IPS-18a (cell line): ENCODE data around the gene AKR7A3.

Experiments
- H3K27ac ChIP-seq: one replicate; pipeline ENCODE4 v1.5.1; 2013; ENCODE audit warnings: low read length
- H3K27me3 ChIP-seq: one replicate; pipeline ENCODE4 v1.6.1; 2013; ENCODE audit warnings: mild to moderate bottlenecking, low read length; ENCODE audit not compliant: control insufficient read depth, insufficient read depth
- H3K36me3 ChIP-seq: one replicate; pipeline ENCODE4 v1.6.1; 2013; ENCODE audit warnings: low read depth, low read length; ENCODE audit not compliant: control insufficient read depth
- H3K4me1 ChIP-seq: one replicate; pipeline ENCODE4 v1.6.1; 2013; ENCODE audit warnings: low read depth, low read length; ENCODE audit not compliant: control insufficient read depth
- H3K4me3 ChIP-seq: one replicate; pipeline ENCODE4 v1.5.1; 2013; ENCODE audit warnings: low read length
- H3K9ac ChIP-seq: one replicate; pipeline ENCODE4 v1.6.1; 2013; ENCODE audit warnings: mild to moderate bottlenecking, low read length, moderate library complexity
- H3K9me3 ChIP-seq: one replicate; pipeline ENCODE4 v1.6.1; 2013; ENCODE audit warnings: low read depth, low read length; ENCODE audit not compliant: control insufficient read depth

AKR7A3 gene

DNA sequence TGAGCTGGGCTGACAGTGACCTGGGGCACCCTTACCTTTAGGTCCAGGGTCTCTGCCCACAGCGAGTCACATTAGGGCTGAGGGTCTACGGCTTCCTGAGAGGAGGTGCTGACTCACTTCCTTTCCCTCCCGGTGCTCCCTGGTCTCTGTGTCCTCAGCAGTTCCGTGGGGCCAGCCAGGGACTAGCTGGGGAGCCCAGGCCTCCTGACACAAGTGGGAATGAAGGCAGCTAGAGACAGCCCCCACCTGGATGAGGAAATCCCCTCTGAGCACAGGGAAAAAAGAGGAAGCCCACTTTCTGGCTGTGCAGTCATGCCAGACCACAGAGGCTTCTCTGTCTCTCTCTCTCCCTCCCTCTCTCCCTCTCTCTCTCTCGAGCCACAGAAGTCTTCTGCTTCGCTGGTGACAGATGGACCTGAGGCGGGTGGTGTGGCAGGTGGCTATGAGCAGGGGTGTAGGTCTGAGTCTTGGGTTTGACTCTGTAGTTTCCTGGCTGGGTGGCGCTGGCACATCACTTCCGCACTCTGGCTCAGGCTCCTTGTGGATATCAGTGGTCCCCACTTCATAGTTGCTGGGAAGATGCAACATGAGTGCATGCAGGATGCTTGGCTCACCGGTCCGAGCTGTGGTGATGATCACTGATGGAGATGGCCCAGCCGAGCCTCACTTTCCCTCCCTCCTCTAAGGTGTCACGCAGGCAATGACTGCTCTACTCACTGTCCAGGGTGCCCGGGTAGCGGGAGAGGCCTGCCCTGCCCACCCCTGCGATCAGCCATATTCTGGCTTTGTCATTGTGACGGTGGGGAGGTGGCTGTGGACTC, 27.0 kb upstream of the AKR7A3 start:
- Histone ChIP-seq H3K27me3 (peaks cover 10% of the 10 kb centered on the region), H3K27ac (no peak overlapping the region), H3K9me3 (no peaks in the 10 kb centered on the region), H3K4me1 (peaks cover 3% of the 10 kb centered on the region), H3K4me3 (no peak overlapping the region), H3K36me3 (peaks cover 13% of the 10 kb centered on the region), H3K9ac (no peak overlapping the region)

DNA sequence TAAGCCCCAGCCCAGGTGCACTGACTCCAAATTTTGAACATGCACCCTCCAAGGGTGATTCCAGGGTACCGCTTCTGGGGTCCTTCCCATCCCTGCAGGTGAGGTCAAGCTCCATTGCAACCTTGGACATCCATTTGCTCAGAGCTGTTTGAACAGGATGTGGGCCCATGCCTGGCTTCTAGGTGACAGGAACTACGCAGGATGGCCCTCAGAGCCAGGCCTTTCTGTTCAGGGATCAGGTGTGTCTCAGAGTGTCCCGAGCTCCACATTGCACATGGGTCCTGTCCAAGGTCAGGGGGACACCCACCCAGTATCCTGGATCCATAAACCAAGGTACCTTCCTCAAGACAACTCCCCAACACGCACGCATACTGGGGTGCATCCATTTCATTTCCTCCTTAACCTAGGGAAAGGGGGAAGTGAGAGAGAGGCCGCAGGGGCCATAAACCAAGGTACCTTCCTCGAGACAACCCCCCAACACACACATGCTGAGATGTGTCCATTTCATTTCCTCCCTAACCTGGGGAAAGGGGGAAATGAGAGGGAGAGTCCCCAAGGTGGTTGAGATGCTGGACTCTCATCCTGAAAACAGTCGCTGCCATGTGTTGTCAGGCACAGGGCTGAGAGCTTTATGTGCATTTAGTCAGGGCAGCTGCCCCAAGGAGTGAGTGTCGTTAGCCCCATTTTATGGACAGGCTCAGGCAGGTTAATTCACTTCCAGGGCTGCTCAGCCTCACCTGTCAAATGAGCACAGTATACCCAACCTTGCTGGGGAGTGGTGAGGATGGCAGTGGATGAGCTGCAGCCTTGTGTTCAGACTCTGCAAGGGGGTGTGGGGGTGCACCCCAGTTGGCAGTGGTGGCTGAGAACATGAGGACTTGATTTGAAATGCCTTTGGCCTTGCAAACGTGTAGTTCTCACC, 25.7 kb upstream of the AKR7A3 start:
- Histone ChIP-seq H3K9me3 (no peaks in the 10 kb centered on the region), H3K4me3 (no peak overlapping the region), H3K36me3 (peaks cover 12% of the 10 kb centered on the region), H3K9ac (no peak overlapping the region), H3K4me1 (peaks cover 3% of the 10 kb centered on the region), H3K27me3 (peaks cover 11% of the 10 kb centered on the region), H3K27ac (no peak overlapping the region)

DNA sequence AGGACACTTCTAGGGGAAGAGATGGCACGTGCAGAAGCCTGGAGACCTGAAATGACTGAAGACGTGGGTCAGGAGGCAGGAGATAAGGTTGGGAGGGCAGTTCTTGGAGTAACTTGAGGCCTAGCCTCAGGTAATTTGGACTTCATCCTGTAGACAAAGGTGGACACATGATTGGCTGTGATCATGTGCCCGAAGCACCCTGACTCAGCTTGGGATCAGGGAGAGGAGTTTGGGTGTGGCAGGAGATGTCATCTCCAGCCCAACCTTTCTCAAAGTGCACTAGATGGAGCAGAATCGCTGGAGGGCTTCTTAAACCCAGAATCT, 25.0 kb upstream of the AKR7A3 start:
- H3K27ac ChIP-seq = no peak overlapping the region
- H3K9me3 ChIP-seq = no peaks in the 10 kb centered on the region
- H3K4me1 ChIP-seq = peaks cover 3% of the 10 kb centered on the region
- no peak overlapping the region for H3K9ac ChIP-seq
- no peak overlapping the region for H3K4me3 ChIP-seq
- H3K27me3 ChIP-seq = peaks cover 11% of the 10 kb centered on the region
- peaks cover 10% of the 10 kb centered on the region for H3K36me3 ChIP-seq

DNA sequence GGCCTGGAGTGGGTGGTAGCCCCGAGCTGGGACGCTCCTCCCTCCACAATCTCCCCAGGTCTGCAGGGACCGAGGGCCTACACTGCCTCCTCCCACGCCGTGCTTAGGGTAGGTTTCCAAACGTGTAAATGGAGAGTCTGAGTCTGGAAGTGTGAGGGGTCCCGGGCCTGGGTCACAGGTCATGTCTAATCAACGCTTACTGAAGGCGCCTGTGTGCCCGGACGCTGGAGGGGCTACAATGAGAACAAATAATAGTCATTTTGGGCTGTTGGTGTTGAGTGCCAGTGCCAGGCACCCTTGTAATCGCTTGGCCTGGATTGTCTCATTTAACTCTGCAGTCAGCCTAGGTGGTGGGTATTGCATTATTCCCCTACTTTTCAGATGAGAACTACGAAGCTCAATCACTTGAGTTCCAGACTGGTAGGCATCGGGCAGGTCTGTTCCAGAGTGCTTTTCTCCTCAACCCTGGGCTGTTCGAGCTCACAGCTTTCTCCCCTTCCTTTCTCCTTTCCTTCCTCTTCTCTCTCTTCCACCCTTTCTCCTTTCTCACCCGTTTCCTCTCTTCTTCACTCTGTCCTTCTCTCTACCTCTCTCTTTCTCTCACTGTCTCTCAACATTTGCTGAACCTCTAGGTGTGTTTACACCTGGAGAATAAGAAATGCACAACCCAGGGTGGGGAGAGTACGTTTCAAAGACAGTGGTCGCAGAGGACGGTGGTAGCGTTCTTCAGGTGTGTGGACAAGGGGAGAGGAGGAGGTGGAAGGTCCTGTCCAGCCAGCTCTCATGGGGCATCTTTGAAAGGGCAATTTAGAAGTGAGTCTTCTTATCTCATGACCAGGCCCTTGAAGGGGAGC, 24.4 kb upstream of the AKR7A3 start:
- H3K4me1 ChIP-seq = peaks cover 3% of the 10 kb centered on the region
- H3K27ac ChIP-seq = no peak overlapping the region
- peaks cover 11% of the 10 kb centered on the region for H3K27me3 ChIP-seq
- H3K9ac ChIP-seq = peak overlapping the region; percentile 62
- peaks cover 12% of the 10 kb centered on the region for H3K36me3 ChIP-seq
- no peaks in the 10 kb centered on the region for H3K9me3 ChIP-seq
- peak overlapping the region; percentile 84 for H3K4me3 ChIP-seq

DNA sequence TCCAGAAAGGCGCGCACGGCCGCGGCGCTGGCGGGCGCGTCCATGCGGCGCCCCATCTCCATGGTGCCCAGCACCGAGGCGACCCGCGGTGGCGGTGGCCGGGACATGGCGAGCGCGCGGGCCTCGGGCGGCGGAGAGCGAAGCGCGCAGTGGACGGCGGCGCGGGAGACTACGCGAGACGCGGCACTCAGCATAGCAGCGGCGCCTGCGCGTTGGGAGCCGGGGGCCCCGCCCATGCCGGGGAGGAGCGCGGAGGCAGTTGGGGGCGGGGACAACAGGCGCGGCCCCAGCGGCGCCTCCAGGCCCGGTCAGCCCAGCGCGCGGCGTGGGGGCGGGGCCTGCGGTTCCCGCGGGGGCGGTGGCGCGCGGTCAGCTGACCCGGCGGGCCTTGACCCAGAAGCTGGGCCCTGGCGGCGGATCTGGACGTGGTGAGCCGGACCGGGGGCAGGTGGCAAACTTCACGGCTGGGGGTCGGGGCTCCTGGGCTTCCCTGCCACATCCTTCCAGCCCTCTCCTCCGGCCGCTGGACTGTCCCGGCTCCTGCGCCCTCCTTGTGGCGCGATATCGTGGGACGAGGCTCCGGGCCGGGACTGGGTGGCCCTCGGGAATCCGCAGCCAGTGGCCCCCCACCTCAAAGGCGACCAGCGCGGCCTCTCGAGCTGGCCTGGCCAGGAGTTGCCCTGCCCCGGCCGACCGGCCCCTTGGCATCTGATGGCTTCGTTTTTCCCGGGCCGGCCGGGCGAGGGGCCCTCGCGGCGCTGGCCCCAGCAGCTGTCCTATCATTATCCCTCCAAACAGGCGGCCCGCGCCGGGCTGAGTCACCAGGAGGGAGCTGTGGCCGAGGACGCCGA, 23.6 kb upstream of the AKR7A3 start, which contains the start of the genes AKR7A2 and SLC66A1:
Gene AKR7A2 (minus strand): TSS at position 214 of the 851 bp plus-strand sequence. CDS start 20 bp downstream, at position 194.
Gene SLC66A1 (plus strand): TSS at position 396 of the 851 bp plus-strand sequence. CDS start 5,352 bp downstream, outside the sequence.
- no peak within 1 kb of the TSS for H3K27ac ChIP-seq
- peak within 1 kb of the TSS; percentile 84 for H3K4me3 ChIP-seq
- H3K36me3 ChIP-seq = peaks cover 18% of the 10 kb centered on the region
- H3K4me1 ChIP-seq = peaks cover 3% of the 10 kb centered on the region
- peaks cover 11% of the 10 kb centered on the region for H3K27me3 ChIP-seq
- peak within 1 kb of the TSS; percentile 69 for H3K9ac ChIP-seq
- H3K9me3 ChIP-seq = no peaks in the 10 kb centered on the region

DNA sequence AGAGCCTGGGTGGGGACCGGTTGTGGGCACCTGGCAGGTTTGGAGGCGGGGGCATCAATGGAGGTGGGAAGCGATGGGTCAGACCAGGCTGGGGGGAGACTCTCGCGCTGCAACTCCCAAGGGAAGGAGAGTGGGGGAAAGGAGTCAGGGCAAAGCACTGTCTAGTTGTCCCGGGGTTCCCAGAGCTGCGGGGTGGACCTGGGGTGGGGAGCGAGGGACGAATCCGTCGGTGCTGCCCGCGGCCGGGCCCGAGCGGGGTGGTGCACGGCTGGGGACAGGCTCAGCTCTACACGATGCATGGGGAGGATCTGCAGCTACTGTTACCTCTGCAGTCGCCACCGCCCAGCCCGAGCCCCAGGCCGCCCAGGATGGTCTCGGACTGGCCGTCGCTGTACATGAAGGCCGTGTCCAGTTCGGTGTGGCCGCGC, 22.9 kb upstream of the AKR7A3 start:
- peak overlapping the region; percentile 84 for H3K4me3 ChIP-seq
- H3K9ac ChIP-seq = peak overlapping the region; percentile 69
- H3K4me1 ChIP-seq = peaks cover 3% of the 10 kb centered on the region
- H3K36me3 ChIP-seq = peaks cover 24% of the 10 kb centered on the region
- H3K9me3 ChIP-seq = no peaks in the 10 kb centered on the region
- peaks cover 11% of the 10 kb centered on the region for H3K27me3 ChIP-seq
- no peak overlapping the region for H3K27ac ChIP-seq

DNA sequence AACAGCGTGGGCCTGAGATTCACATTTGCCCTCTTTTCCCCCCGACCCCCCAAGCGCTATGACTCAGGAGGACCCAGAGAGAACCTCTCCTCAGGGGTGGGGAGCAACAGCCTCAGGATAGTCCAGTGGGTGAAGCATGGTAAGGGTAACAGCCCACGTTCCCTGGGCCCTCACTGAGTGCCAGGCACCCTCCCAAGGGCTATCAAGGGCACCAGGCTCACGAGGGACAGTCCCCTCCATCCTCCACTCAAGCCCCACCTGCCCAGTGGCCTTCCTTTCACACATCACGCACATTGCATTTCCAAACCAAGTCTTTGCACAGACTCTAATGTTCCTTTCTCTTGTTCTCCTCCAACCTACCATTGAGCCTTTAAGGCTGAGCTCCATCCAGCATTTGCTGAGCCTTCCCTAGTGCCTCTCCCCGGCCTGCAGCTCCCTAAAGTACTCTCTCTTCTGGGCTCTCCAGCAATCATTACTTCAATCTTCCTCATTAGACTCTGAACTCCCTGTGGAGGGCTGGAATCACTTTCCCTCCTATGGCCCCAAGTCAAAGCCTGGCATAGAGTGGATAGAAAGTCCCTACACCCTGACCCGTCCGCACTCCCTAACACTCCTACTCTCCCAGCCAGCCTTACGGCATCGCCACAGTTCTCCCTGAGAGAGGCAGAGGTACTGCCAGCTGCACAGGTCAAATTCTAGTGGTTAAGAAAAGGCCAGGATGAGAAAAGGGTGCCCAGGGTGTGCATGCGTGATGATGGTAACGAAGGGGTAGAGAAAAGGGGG, 22.3 kb upstream of the AKR7A3 start:
- H3K27ac ChIP-seq = no peak overlapping the region
- peak overlapping the region; percentile 69 for H3K9ac ChIP-seq
- H3K36me3 ChIP-seq = peaks cover 26% of the 10 kb centered on the region
- peaks cover 11% of the 10 kb centered on the region for H3K27me3 ChIP-seq
- no peaks in the 10 kb centered on the region for H3K9me3 ChIP-seq
- H3K4me3 ChIP-seq = peak overlapping the region; percentile 84
- H3K4me1 ChIP-seq = peaks cover 3% of the 10 kb centered on the region

DNA sequence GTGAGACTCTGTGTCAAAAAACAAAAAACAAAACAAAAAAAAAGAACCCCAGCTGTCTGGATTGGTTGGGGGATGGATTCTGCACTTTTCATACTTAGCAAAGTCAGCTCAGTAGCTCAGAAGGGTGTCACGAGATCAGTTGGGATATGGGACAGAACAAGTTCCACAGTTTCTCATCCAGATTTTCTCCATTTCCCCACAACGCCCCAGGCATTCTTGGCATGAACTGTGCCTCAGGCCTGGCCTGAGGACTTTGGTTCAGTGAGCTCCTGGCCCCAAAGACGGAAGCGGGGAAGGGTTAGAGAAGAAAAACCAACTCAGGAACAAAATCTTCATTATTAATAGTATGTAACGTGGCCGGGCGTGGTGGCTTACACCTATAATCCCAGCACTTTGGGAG, 21.5 kb upstream of the AKR7A3 start:
- Histone ChIP-seq H3K4me3 (no peak overlapping the region), H3K27me3 (peaks cover 11% of the 10 kb centered on the region), H3K27ac (no peak overlapping the region), H3K4me1 (peaks cover 3% of the 10 kb centered on the region), H3K36me3 (peaks cover 35% of the 10 kb centered on the region), H3K9ac (no peak overlapping the region), H3K9me3 (no peaks in the 10 kb centered on the region)

DNA sequence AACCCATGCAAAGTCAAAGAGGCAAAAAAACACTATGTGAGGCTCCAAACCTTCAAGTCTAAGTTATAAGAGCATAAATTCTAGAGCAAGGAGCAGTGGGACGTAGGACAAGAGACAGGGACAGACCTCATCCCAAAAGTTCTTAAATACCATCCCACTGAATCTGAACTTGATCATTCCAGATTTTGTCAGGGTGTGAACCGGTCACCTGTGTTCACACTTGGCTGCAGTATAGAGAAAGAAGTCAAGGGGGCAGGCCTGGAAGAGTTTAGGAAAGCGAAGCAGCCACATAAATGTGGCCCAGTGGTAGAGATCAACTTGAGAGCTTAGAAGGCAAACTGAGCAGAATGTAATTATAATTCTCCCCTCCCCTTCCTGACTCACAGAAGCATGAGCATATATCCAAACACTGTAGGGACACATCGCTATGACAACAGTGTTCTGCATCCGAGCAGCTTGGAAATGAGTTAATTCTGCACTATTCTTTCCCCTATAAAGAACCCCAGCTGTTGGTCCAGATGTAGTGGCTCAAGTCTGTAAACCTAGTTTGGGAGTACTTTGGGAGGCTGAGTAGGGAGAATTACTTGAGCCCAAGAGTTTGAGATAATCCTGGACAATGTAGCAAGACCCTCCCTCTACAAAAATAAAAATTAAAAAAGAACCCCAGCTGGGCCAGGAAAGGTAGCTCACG, 20.7 kb upstream of the AKR7A3 start:
- H3K4me1 ChIP-seq = peaks cover 3% of the 10 kb centered on the region
- no peak overlapping the region for H3K9ac ChIP-seq
- H3K27ac ChIP-seq = no peak overlapping the region
- peaks cover 11% of the 10 kb centered on the region for H3K27me3 ChIP-seq
- no peaks in the 10 kb centered on the region for H3K9me3 ChIP-seq
- no peak overlapping the region for H3K4me3 ChIP-seq
- peaks cover 41% of the 10 kb centered on the region for H3K36me3 ChIP-seq
